Mononuclear cell (primary cell): ENCODE data around the gene DMAP1. TPM values are rescaled to one million over a fixed set of nuclear protein-coding genes. Genes with fewer than 3 reads are reported as not detected.

Source experiments
- H3K27me3 ChIP-seq: 2 replicates; pipeline ENCODE4 v1.6.0; 2011; ENCODE audit warnings: low read length, control low read depth; ENCODE audit not compliant: insufficient read depth
- H3K4me1 ChIP-seq: 2 replicates; pipeline ENCODE4 v1.5.1; 2011; ENCODE audit warnings: mild to moderate bottlenecking, low read length, control low read depth; ENCODE audit not compliant: insufficient read depth
- H3K4me3 ChIP-seq: 2 replicates; pipeline ENCODE4 v1.5.1; 2011; ENCODE audit warnings: mild to moderate bottlenecking, low read length, moderate library complexity
- H3K9me3 ChIP-seq: 2 replicates; pipeline ENCODE4 v1.5.1; 2011; ENCODE audit warnings: low read depth, mild to moderate bottlenecking, control low read depth, low read length
- total RNA-seq: library from RNA; depleted of rRNA; stranded (reverse); fragments of >200 nt; gene quantifications from one replicate; pipeline ENCODE4 v1.2.3, GENCODE V29; 2012

Gene DMAP1
- total RNA-seq, 1 donor, result 16.9 TPM

- H3K4me1 ChIP-seq, result peaks cover 40% of the 10 kb centered on the region
- no peak overlapping the region for H3K4me3 ChIP-seq
- H3K27me3 ChIP-seq, result no peaks in the 10 kb centered on the region
- no peaks in the 10 kb centered on the region for H3K9me3 ChIP-seq
These were observed 47.5 kb downstream of the DMAP1 start for GRCh38 chr1:44260792-44261170.

- Histone ChIP-seq H3K9me3 (no peaks in the 10 kb centered on the region), H3K4me3 (no peak overlapping the region), H3K27me3 (no peaks in the 10 kb centered on the region), H3K4me1 (peaks cover 45% of the 10 kb centered on the region)
These were observed 48.0 kb downstream of the DMAP1 start for GRCh38 chr1:44261171-44261817.

- H3K9me3 ChIP-seq, result no peaks in the 10 kb centered on the region
- peaks cover 45% of the 10 kb centered on the region for H3K4me1 ChIP-seq
- no peak overlapping the region for H3K4me3 ChIP-seq
These were observed 48.7 kb downstream of the DMAP1 start for GRCh38 chr1:44261962-44262361.

GRCh38 chr1:44262414-44262813 lies 49.1 kb downstream of the DMAP1 start:
- Histone ChIP-seq H3K4me3 (no peak overlapping the region), H3K27me3 (no peaks in the 10 kb centered on the region), H3K4me1 (peaks cover 45% of the 10 kb centered on the region), H3K9me3 (no peaks in the 10 kb centered on the region)

More at GRCh38 chr1:44261962-44262361, 48.7 kb downstream of the DMAP1 start:
- H3K27me3 ChIP-seq, result no peaks in the 10 kb centered on the region

GRCh38 chr1:44262816-44263567 lies 49.7 kb downstream of the DMAP1 start:
- Histone ChIP-seq H3K27me3 (no peaks in the 10 kb centered on the region), H3K4me1 (peaks cover 45% of the 10 kb centered on the region), H3K4me3 (no peak overlapping the region), H3K9me3 (no peaks in the 10 kb centered on the region)

GRCh38 chr1:44263568-44264450 lies 50.5 kb downstream of the DMAP1 start:
- H3K4me3 ChIP-seq, result no peak overlapping the region
- no peaks in the 10 kb centered on the region for H3K9me3 ChIP-seq
- H3K4me1 ChIP-seq, result peaks cover 45% of the 10 kb centered on the region
- H3K27me3 ChIP-seq, result no peaks in the 10 kb centered on the region

- no peaks in the 10 kb centered on the region for H3K9me3 ChIP-seq
- peaks cover 45% of the 10 kb centered on the region for H3K4me1 ChIP-seq
- H3K4me3 ChIP-seq, result no peak overlapping the region
- H3K27me3 ChIP-seq, result no peaks in the 10 kb centered on the region
These were observed 51.1 kb downstream of the DMAP1 start for GRCh38 chr1:44264451-44264771.

- Histone ChIP-seq H3K4me3 (no peak overlapping the region), H3K4me1 (peaks cover 45% of the 10 kb centered on the region), H3K9me3 (no peaks in the 10 kb centered on the region), H3K27me3 (no peaks in the 10 kb centered on the region)
These were observed 52.5 kb downstream of the DMAP1 start for GRCh38 chr1:44265656-44266358.

GRCh38 chr1:44266400-44267344 lies 53.4 kb downstream of the DMAP1 start:
- Histone ChIP-seq H3K27me3 (no peaks in the 10 kb centered on the region), H3K4me3 (no peak overlapping the region), H3K9me3 (no peaks in the 10 kb centered on the region)

GRCh38 chr1:44267438-44267837 lies 54.2 kb downstream of the DMAP1 start:
- Histone ChIP-seq H3K4me1 (peaks cover 34% of the 10 kb centered on the region), H3K27me3 (no peaks in the 10 kb centered on the region), H3K4me3 (no peak overlapping the region), H3K9me3 (no peaks in the 10 kb centered on the region)

More at GRCh38 chr1:44266400-44267344, 53.4 kb downstream of the DMAP1 start:
- H3K4me1 ChIP-seq, result peaks cover 42% of the 10 kb centered on the region

- H3K9me3 ChIP-seq, result no peaks in the 10 kb centered on the region
- peaks cover 28% of the 10 kb centered on the region for H3K4me1 ChIP-seq
- H3K4me3 ChIP-seq, result no peak overlapping the region
- no peaks in the 10 kb centered on the region for H3K27me3 ChIP-seq
These were observed 54.8 kb downstream of the DMAP1 start for GRCh38 chr1:44268054-44268453.
